PC-9 (cell line): ENCODE data around the gene TTC4.

ENCODE experiments used
- EZH2 ChIP-seq: fragments of 200-600 bp; sonication (generic); IDR thresholded peaks from 2 replicates; pipeline ENCODE4 v1.8.0; 2017; ENCODE audit warnings: antibody characterized with exemption, low read depth
- TF ChIP-seq, protein P1 (sequence below): fragments of 200-600 bp; sonication (generic); conservative IDR thresholded peaks from 2 replicates; pipeline ENCODE4 v1.6.1; 2017; ENCODE audit warnings: mixed run types, antibody characterized with exemption, mild to moderate bottlenecking, moderate library complexity

DNA sequence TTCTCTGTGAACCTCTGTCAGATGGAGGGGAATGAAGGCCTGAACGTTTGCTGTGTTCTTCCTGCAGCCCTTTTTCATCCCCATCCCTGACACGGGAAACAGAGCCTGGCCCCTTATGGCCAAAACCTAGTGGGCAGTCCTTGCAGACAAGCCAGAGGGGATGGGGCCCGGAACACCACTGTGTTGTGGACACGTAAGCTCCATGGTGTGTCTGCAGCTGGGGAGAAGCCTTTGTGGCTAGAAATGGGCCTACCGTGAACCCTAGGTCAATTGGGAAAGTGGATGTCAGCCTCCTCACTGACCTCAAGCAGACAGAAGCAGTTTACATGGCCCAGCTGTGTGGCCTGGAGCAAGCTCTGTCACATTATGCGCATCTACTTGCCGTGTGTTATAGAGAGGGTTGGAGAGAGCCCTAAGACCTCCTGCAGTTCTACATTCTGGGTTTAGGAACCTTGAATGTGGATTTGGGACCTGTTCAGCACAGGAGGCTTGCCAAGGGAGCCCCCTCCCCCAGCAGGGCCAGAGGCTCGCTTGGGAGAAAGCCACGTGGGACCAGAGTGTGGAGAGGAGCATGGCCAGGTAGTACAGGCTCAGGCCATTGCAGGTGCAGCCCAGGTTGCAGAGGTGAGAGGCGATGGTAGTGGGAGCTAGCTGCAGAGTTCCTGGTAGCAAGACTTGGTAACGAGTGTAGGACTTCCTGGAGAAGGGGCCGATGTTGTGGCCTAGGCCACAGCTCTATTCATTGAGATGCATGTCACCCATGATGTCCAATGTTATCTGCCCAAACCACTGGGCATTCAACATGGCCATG, 28.0 kb downstream of the TTC4 start:
- TF ChIP-seq, protein P1, sequence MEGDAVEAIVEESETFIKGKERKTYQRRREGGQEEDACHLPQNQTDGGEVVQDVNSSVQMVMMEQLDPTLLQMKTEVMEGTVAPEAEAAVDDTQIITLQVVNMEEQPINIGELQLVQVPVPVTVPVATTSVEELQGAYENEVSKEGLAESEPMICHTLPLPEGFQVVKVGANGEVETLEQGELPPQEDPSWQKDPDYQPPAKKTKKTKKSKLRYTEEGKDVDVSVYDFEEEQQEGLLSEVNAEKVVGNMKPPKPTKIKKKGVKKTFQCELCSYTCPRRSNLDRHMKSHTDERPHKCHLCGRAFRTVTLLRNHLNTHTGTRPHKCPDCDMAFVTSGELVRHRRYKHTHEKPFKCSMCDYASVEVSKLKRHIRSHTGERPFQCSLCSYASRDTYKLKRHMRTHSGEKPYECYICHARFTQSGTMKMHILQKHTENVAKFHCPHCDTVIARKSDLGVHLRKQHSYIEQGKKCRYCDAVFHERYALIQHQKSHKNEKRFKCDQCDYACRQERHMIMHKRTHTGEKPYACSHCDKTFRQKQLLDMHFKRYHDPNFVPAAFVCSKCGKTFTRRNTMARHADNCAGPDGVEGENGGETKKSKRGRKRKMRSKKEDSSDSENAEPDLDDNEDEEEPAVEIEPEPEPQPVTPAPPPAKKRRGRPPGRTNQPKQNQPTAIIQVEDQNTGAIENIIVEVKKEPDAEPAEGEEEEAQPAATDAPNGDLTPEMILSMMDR, result no peak
- no peak for TF ChIP-seq EZH2
